HepG2 (cell line): ENCODE data around the gene CREG2. TPM values are rescaled to one million over a fixed set of nuclear protein-coding genes. Genes with fewer than 3 reads are reported as not detected.

ENCODE experiments used
- ATAC-seq: fragments of 200-7000 bp; cut with Tn5 transposase; 3 replicates; pipeline ENCODE4 v1.9.1; 2020; ENCODE audit warnings: mild to moderate bottlenecking, moderate library complexity
- BruUV-seq: library from RNA; stranded (reverse); fragments of 400-500 nt; replicated peaks from 2 replicates; lab custom pipeline; 2021; lab: Mats Ljungman, UMichigan
- CTCF ChIA-PET: fragments of 300-600 bp; formaldehyde crosslinking; extraction: SDS; loops from one replicate; lab custom pipeline; 2021; ENCODE audit warnings: low total read pairs, inconsistent platforms, low intra/inter-chr PET ratio; lab: Yijun Ruan, JAX
- POLR2A ChIA-PET: fragments of 350-600 bp; sonication (Branson Sonifier 250); formaldehyde crosslinking; loops from one replicate; lab custom pipeline; 2020; ENCODE audit warnings: antibody characterized with exemption, inconsistent platforms; lab: Yijun Ruan, JAX
- DNase-seq: peaks from one replicate; pipeline ENCODE4 v3.0.0-alpha.2; 2015; ENCODE audit warnings: low spot score
- FAIRE-seq: peaks from 3 replicates; lab custom pipeline; 2011; peaks lifted over from hg19 to GRCh38; lab: Jason Lieb, UNC
- H2AFZ ChIP-seq: one replicate; pipeline ENCODE4 v1.6.1; 2011; ENCODE audit warnings: low read length, inconsistent platforms
- H3K27ac ChIP-seq: fragments of 300-600 bp; 3 replicates; pipeline ENCODE4 v1.8.0; 2011; ENCODE audit warnings: mixed run types, mild to moderate bottlenecking, mixed read lengths, low read length, inconsistent platforms; ENCODE audit not compliant: insufficient read depth; ENCODE audit errors: extremely low read length
- H3K27me3 ChIP-seq, 2 experiments: fragments of 200-600 bp in 1 of 2; 2 replicates in 1 of 2; 3 replicates in 1 of 2; pipeline versions ENCODE4 v1.6.0 to v1.8.0; 2011; ENCODE audit warnings: low read length in 2 of 2, mild to moderate bottlenecking in 2 of 2, moderate library complexity in 2 of 2, inconsistent platforms in 1 of 2; ENCODE audit not compliant: insufficient read depth in 2 of 2, control insufficient read depth in 1 of 2
- H3K36me3 ChIP-seq, 2 experiments: fragments of 200-600 bp in 1 of 2; replicated peaks in 1 of 2; 2 replicates in 1 of 2; 3 replicates in 1 of 2; pipeline versions ENCODE4 v1.5.1 to v1.8.0; 2011; ENCODE audit warnings: low read length in 2 of 2, inconsistent platforms in 1 of 2; ENCODE audit not compliant: insufficient read depth in 2 of 2, control insufficient read depth in 1 of 2
- H3K4me1 ChIP-seq: 2 replicates; pipeline ENCODE4 v1.5.1; 2012; ENCODE audit warnings: low read length, inconsistent platforms; ENCODE audit not compliant: insufficient read depth
- H3K4me2 ChIP-seq: 2 replicates; pipeline ENCODE4 v1.6.0; 2011; ENCODE audit warnings: low read depth, low read length, inconsistent platforms
- H3K4me3 ChIP-seq, 3 experiments: fragments of 200-600 bp in 1 of 3; sonication (generic), shearing (Covaris generic) in 1 of 3; replicated peaks in 1 of 3; 2 replicates each; pipeline ENCODE4 v1.5.1; 2011 to 2016; ENCODE audit warnings: low read length in 3 of 3, inconsistent platforms in 2 of 3, low read depth in 2 of 3, mild to moderate bottlenecking in 2 of 3, control low read depth in 1 of 3, mixed read lengths in 1 of 3; ENCODE audit not compliant: insufficient read depth in 1 of 3
- H3K79me2 ChIP-seq: one replicate; pipeline ENCODE4 v1.6.1; 2011; ENCODE audit warnings: low read length, inconsistent platforms; ENCODE audit not compliant: insufficient read depth
- H3K9ac ChIP-seq: 2 replicates; pipeline ENCODE4 v1.6.0; 2011; ENCODE audit warnings: mild to moderate bottlenecking, low read depth, low read length, inconsistent platforms; ENCODE audit not compliant: insufficient read depth
- H3K9me3 ChIP-seq: 2 replicates; pipeline ENCODE4 v1.5.1; 2012; ENCODE audit warnings: mild to moderate bottlenecking, low read length
- H4K20me1 ChIP-seq: 2 replicates; pipeline ENCODE4 v1.6.0; 2011; ENCODE audit warnings: inconsistent platforms, mild to moderate bottlenecking, low read length, moderate library complexity; ENCODE audit not compliant: insufficient read depth
- ELF4 ChIP-seq: sonication (generic); formaldehyde crosslinking; IDR thresholded peaks from 2 replicates; pipeline ENCODE4 v1.5.0; 2020; ENCODE audit warnings: missing genetic modification reagents, mild to moderate bottlenecking, moderate library complexity, borderline replicate concordance
- MYC ChIP-seq: sonication (generic); formaldehyde crosslinking; IDR thresholded peaks from 2 replicates; pipeline ENCODE4 v1.9.0; 2021; ENCODE audit warnings: missing genetic modification reagents, borderline replicate concordance
- PRMT3 ChIP-seq: sonication (generic); formaldehyde crosslinking; IDR thresholded peaks from 2 replicates; pipeline ENCODE4 v1.8.1; 2022; ENCODE audit warnings: low read depth, mild to moderate bottlenecking, moderate library complexity, missing genetic modification reagents, borderline replicate concordance
- TCF12 ChIP-seq, 2 experiments: fragments of 450-650 bp in 1 of 2; sonication (generic) in 1 of 2; formaldehyde crosslinking in 1 of 2; IDR thresholded peaks; 2 replicates each; pipeline versions ENCODE4 v1.6.1 to v1.8.0; 2017 to 2022; ENCODE audit warnings: antibody characterized with exemption in 1 of 2, mild to moderate bottlenecking in 1 of 2, missing genetic modification reagents in 1 of 2, moderate library complexity in 1 of 2
- ZFAT ChIP-seq: sonication (generic); formaldehyde crosslinking; conservative IDR thresholded peaks from 2 replicates; pipeline ENCODE4 v1.8.1; 2023; ENCODE audit warnings: missing genetic modification reagents, inconsistent platforms
- ZNF121 ChIP-seq: sonication (generic); formaldehyde crosslinking; IDR thresholded peaks from 2 replicates; pipeline ENCODE4 v1.5.0; 2020; ENCODE audit warnings: mild to moderate bottlenecking, missing genetic modification reagents
- ZNF20 ChIP-seq: sonication (generic); formaldehyde crosslinking; IDR thresholded peaks from 2 replicates; pipeline ENCODE4 v1.4.0; 2020; ENCODE audit warnings: mild to moderate bottlenecking, moderate library complexity, missing genetic modification reagents
- ZNF337 ChIP-seq: sonication (generic); formaldehyde crosslinking; IDR thresholded peaks from 2 replicates; pipeline ENCODE4 v1.5.1; 2020; ENCODE audit warnings: missing genetic modification reagents, low read depth, mild to moderate bottlenecking, borderline replicate concordance
- ZNF749 ChIP-seq: sonication (generic); formaldehyde crosslinking; IDR thresholded peaks from 2 replicates; pipeline ENCODE4 v1.8.0; 2022; ENCODE audit warnings: mild to moderate bottlenecking, missing genetic modification reagents, moderate library complexity, borderline replicate concordance
- WGBS: methylation state at CpG from one replicate; pipeline ENCODE4 v1.1.6; 2017; ENCODE audit warnings: low lambda C conversion rate; 5-methylcytosine and 5-hydroxymethylcytosine counted together
- in situ Hi-C: cut with HindIII; loops from 2 replicates; pipeline ENCODE4 v1.10.0; 2017; ENCODE audit warnings: low pct_unique_long_range_greater_than_20kb; ENCODE audit not compliant: extremely low pct_ligation_motif_present
- intact Hi-C: fragments of 100-400 bp; cut with micrococcal nuclease; formaldehyde crosslinking; loops from one replicate; pipeline ENCODE4 v1.10.0; 2022; ENCODE audit not compliant: unreplicated experiment
- polyA plus RNA-seq, 8 experiments: library from polyadenylated mRNA; depleted of rRNA in 3 of 8; stranded (reverse) in 7 of 8; unstranded in 1 of 8; fragments of >200 nt; fragmentation: Illumina TruSeq in 4 of 8; extraction: Trizol in 4 of 8; gene quantifications; 2 replicates each; pipeline versions ENCODE4 v1.2.1 to v1.2.3, GENCODE V29; 2011 to 2016; ENCODE audit warnings: low read depth in 4 of 8, missing spikeins in 1 of 8, mixed read lengths in 1 of 8; ENCODE audit not compliant: insufficient read depth in 1 of 8
- total RNA-seq, 5 experiments: library from RNA; depleted of rRNA; stranded (reverse); fragments of >200 nt; fragmentation: Illumina TruSeq; extraction: Trizol; gene quantifications; 2 replicates each; pipeline ENCODE4 v1.2.3, GENCODE V29; 2016; ENCODE audit warnings: low read depth in 1 of 5
- TF ChIP-seq, protein P1 (sequence below): sonication (generic); formaldehyde crosslinking; IDR thresholded peaks from 2 replicates; pipeline ENCODE4 v1.4.0; 2020; ENCODE audit warnings: missing genetic modification reagents
- TF ChIP-seq, protein P2 (sequence below): sonication (generic); formaldehyde crosslinking; IDR thresholded peaks from 2 replicates; pipeline ENCODE4 v1.5.0; 2020; ENCODE audit warnings: mild to moderate bottlenecking, low read depth, missing genetic modification reagents, borderline replicate concordance
- TF ChIP-seq, protein P3 (sequence below): sonication (generic); formaldehyde crosslinking; IDR thresholded peaks from 2 replicates; pipeline ENCODE4 v1.4.0; 2020; ENCODE audit warnings: missing genetic modification reagents

Gene CREG2
- total and polyA plus RNA-seq, 2 of the 13 experiments (the other 11 are each of a cell fraction or from before 2014, with no cell fraction given): 0.18 to 0.26 TPM

DNA sequence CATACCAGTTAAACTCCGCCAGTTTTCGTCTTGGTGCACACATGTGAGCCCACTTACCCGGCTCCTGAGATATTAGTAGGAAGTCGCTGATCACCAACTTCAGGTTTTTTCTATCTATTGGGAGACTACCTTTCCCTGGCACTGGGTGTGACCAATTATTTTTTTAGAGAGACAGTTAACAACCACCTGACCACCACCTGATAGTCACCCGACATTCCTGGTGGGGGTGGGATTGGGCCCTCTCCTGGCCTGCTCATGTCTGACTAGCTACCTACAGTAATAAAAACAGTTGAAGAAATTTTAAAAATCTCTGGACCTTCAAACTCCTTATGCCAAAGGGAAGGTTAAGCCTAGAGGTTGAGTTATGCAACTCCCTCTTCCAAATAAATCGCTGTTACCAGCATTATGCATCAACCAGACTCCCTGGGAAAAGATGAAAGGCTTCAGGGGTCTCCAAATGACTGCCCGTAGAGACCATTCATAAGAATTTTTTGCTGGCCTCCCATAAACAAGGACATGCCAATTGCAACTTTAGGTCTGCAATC lies 27.8 kb downstream of the CREG2 start:
- no peak overlapping the region for H2AFZ ChIP-seq
- CTCF ChIA-PET: no interaction called here

More for the DNA sequence above, 27.8 kb downstream of the CREG2 start:
- DNase-seq: no peak
- Histone ChIP-seq H3K9me3 (no peaks in the 10 kb centered on the region), H3K79me2 (no peaks in the 10 kb centered on the region), H3K36me3 (no peaks in the 10 kb centered on the region), H3K9ac (no peak overlapping the region), H3K4me1 (peaks cover 18% of the 10 kb centered on the region), H4K20me1 (no peaks in the 10 kb centered on the region), H3K4me3 (no peak overlapping the region), H3K4me2 (no peak overlapping the region), H3K27ac (no peak overlapping the region), H3K27me3 (peaks cover 0 to 17% of the 10 kb centered on the region in 2 experiments; a peak in 4 of 5 replicates)
- in situ Hi-C loops (no loop called here), intact Hi-C loops (no loop called here)
- WGBS: 61% methylated on average over 7 of the region's 7 CpGs
- ATAC-seq: no peak
- no peak for FAIRE-seq
- POLR2A ChIA-PET: no interaction called here
- TF ChIP-seq ZFAT (CRISPR knock-in tag) (no peak), MYC (CRISPR knock-in tag) (no peak), ZNF337 (CRISPR knock-in tag) (no peak), TCF12 (IDR thresholded peaks at IDR 0.05) (no peak), TCF12 (CRISPR knock-in tag; IDR thresholded peaks at IDR 0.05) (no peak), ZNF749 (CRISPR knock-in tag) (no peak), PRMT3 (no peak), ELF4 (CRISPR knock-in tag) (no peak), ZNF121 (CRISPR knock-in tag) (no peak), ZNF20 (CRISPR knock-in tag) (no peak)
- TF ChIP-seq, protein P1, sequence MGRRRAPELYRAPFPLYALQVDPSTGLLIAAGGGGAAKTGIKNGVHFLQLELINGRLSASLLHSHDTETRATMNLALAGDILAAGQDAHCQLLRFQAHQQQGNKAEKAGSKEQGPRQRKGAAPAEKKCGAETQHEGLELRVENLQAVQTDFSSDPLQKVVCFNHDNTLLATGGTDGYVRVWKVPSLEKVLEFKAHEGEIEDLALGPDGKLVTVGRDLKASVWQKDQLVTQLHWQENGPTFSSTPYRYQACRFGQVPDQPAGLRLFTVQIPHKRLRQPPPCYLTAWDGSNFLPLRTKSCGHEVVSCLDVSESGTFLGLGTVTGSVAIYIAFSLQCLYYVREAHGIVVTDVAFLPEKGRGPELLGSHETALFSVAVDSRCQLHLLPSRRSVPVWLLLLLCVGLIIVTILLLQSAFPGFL (CRISPR knock-in tag): no peak
- TF ChIP-seq, protein P2, sequence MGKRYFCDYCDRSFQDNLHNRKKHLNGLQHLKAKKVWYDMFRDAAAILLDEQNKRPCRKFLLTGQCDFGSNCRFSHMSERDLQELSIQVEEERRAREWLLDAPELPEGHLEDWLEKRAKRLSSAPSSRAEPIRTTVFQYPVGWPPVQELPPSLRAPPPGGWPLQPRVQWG (CRISPR knock-in tag): no peak
- TF ChIP-seq, protein P3, sequence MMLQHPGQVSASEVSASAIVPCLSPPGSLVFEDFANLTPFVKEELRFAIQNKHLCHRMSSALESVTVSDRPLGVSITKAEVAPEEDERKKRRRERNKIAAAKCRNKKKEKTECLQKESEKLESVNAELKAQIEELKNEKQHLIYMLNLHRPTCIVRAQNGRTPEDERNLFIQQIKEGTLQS (CRISPR knock-in tag): no peak
- BruUV-seq: no TSS peak
